HG03280 (cell line): Measurements from ENCODE around the gene TRAF3.

Experiments used
- ATAC-seq: cut with Tn5 transposase; IDR thresholded peaks from one replicate; pipeline ENCODE4 v1.9.1; 2021; ENCODE audit warnings: mild to moderate bottlenecking, moderate library complexity; ENCODE audit not compliant: unreplicated experiment

Gene TRAF3

GRCh38 chr14:102776761-102777710, at the start of gene TRAF3:
Gene TRAF3, plus strand, starts transcription at chr14:102777449. Its CDS starts 92,753 bp downstream, at chr14:102870202.
- ATAC-seq: peak; percentile 54

GRCh38 chr14:102728501-102728900, 48.7 kb upstream of the TRAF3 start:
- ATAC-seq: no peak

GRCh38 chr14:102729268-102729667, 48.0 kb upstream of the TRAF3 start:
- no peak for ATAC-seq

- no peak for ATAC-seq
Measured at GRCh38 chr14:102729825-102730224, 47.4 kb upstream of the TRAF3 start.

- no peak for ATAC-seq
Measured at GRCh38 chr14:102731101-102731870, 46.0 kb upstream of the TRAF3 start.

GRCh38 chr14:102731871-102732800, 45.1 kb upstream of the TRAF3 start:
- no peak for ATAC-seq

- ATAC-seq: no peak
Measured at GRCh38 chr14:102732924-102733323, 44.3 kb upstream of the TRAF3 start.

GRCh38 chr14:102733326-102733725, 43.9 kb upstream of the TRAF3 start:
- no peak for ATAC-seq

- no peak for ATAC-seq
Measured at GRCh38 chr14:102734436-102734835, 42.8 kb upstream of the TRAF3 start.

- no peak for ATAC-seq
Measured at GRCh38 chr14:102736956-102737355, 40.3 kb upstream of the TRAF3 start.

GRCh38 chr14:102737402-102738372, 39.6 kb upstream of the TRAF3 start:
- no peak for ATAC-seq

GRCh38 chr14:102738373-102739189, 38.7 kb upstream of the TRAF3 start:
- ATAC-seq: no peak

GRCh38 chr14:102739190-102739469, 38.1 kb upstream of the TRAF3 start:
- ATAC-seq: no peak

- no peak for ATAC-seq
Measured at GRCh38 chr14:102746634-102747438, 30.4 kb upstream of the TRAF3 start.

- ATAC-seq: no peak
Measured at GRCh38 chr14:102748806-102749205, 28.4 kb upstream of the TRAF3 start.

- no peak for ATAC-seq
Measured at GRCh38 chr14:102749393-102750305, 27.6 kb upstream of the TRAF3 start.

- ATAC-seq: no peak
Measured at GRCh38 chr14:102750376-102750775, 26.9 kb upstream of the TRAF3 start.
